PFSK-1 (cell line): ENCODE data around the gene ETS2.

Source experiments
- FOXP2 ChIP-seq: optimal IDR thresholded peaks from 2 replicates; pipeline ENCODE3; 2011; ENCODE audit warnings: borderline replicate concordance, control low read depth, inconsistent platforms; ENCODE audit not compliant: insufficient read depth; ENCODE audit errors: extremely low read length, extremely low read depth
- POLR2AphosphoS5 ChIP-seq: IDR thresholded peaks from 2 replicates; pipeline ENCODE4 v1.6.1; 2012; ENCODE audit warnings: low read depth, mild to moderate bottlenecking, control low read depth, low read length, moderate library complexity
- SIN3A ChIP-seq: IDR thresholded peaks from 2 replicates; pipeline ENCODE4 v1.6.1; 2012; ENCODE audit warnings: mild to moderate bottlenecking, low read length, moderate library complexity, borderline replicate concordance; ENCODE audit not compliant: insufficient read depth
- TAF1 ChIP-seq: IDR thresholded peaks from 2 replicates; pipeline ENCODE4 v1.6.1; 2012; ENCODE audit warnings: low read length, control low read depth, borderline replicate concordance; ENCODE audit not compliant: insufficient read depth
- TF ChIP-seq, protein P1 (sequence below), 2 experiments: IDR thresholded peaks; 2 replicates each; pipeline versions ENCODE4 v1.6.1 to v1.8.0; 2011 to 2012; ENCODE audit warnings: low read depth in 2 of 2, low read length in 2 of 2, control low read depth in 1 of 2, inconsistent platforms in 1 of 2, mild to moderate bottlenecking in 1 of 2, moderate library complexity in 1 of 2; ENCODE audit not compliant: insufficient read depth in 1 of 2

DNA sequence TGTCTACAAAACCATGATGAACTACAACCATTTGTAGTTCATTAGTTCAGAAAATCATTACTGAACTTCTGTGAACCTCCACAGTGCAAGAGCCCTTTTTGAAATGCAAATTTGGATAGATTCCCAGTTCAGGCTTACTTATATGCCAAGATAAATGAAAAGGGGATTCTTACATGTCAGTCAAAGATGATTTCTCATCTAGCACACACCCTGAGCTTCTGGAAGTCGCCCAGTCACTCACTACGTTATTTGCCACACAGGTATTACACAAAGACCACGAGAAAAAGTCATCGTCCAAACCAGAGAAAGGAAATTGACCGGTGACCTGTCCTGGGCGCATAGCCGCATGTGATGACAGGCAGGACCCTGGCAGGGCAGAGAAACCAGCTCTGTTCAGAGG is 41.8 kb downstream of the ETS2 start:
- TF ChIP-seq POLR2AphosphoS5 (no peak), TAF1 (no peak), SIN3A (no peak), FOXP2 (no peak)
- TF ChIP-seq, protein P1, sequence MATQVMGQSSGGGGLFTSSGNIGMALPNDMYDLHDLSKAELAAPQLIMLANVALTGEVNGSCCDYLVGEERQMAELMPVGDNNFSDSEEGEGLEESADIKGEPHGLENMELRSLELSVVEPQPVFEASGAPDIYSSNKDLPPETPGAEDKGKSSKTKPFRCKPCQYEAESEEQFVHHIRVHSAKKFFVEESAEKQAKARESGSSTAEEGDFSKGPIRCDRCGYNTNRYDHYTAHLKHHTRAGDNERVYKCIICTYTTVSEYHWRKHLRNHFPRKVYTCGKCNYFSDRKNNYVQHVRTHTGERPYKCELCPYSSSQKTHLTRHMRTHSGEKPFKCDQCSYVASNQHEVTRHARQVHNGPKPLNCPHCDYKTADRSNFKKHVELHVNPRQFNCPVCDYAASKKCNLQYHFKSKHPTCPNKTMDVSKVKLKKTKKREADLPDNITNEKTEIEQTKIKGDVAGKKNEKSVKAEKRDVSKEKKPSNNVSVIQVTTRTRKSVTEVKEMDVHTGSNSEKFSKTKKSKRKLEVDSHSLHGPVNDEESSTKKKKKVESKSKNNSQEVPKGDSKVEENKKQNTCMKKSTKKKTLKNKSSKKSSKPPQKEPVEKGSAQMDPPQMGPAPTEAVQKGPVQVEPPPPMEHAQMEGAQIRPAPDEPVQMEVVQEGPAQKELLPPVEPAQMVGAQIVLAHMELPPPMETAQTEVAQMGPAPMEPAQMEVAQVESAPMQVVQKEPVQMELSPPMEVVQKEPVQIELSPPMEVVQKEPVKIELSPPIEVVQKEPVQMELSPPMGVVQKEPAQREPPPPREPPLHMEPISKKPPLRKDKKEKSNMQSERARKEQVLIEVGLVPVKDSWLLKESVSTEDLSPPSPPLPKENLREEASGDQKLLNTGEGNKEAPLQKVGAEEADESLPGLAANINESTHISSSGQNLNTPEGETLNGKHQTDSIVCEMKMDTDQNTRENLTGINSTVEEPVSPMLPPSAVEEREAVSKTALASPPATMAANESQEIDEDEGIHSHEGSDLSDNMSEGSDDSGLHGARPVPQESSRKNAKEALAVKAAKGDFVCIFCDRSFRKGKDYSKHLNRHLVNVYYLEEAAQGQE (IDR thresholded peaks at IDR 0.05; ENCODE audit: insufficient read depth in 1 of 2, low read depth in 2 of 2, low read length in 2 of 2) = no peak
